Astrocyte of the cerebellum (primary cell): ENCODE measurements around the gene VAMP7.
"Not testable (repeated sequence)": the region's sequence is repeated elsewhere in the genome, so short reads cannot be mapped to it uniquely, and the experiment has no call there.

ENCODE experiments used
- DNase-seq: peaks from one replicate; pipeline ENCODE4 v3.0.0-alpha.2; 2011; ENCODE audit warnings: low read depth
- H3K4me3 ChIP-seq: 2 replicates; pipeline ENCODE4 v1.5.1; 2011; ENCODE audit warnings: mild to moderate bottlenecking, low read depth, low read length, moderate library complexity
- in situ Hi-C: cut with HindIII; loops from 2 replicates; pipeline ENCODE4 v1.10.0; 2017; ENCODE audit warnings: low sequenced_read_pairs
- TF ChIP-seq, protein P1 (sequence below): IDR thresholded peaks from 2 replicates; pipeline ENCODE4 v1.5.1; 2012; ENCODE audit warnings: low read length, low read depth, moderate library complexity, mild to moderate bottlenecking; ENCODE audit errors: missing control alignments

Gene VAMP7

DNA sequence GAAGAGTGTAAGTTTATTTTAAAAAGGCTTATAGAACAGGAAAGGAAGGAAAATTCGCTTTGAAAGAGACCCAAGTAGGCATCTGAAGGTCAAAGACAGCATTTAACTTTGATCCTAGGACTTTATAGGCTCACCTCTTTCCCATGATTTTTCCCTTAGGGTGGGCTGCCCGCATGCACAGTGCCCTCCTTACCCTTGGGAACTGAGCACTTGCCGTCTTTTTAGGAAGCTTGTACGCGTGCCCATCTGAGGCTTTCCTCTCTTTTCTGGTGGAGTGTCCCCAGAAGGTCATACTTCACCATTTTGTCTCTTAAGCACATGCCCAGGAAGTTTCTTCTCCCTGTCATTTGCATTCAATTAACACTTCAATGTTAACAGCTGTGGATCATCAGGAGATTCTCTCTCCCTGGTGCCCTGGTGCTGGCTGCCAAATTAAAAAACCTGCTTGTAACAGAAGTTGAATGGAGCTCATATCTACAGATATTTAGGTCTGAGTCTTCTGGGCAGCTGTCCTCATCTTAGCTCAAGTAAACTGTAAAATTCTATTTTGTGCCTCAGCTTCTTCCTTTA is 78.0 kb downstream of the VAMP7 start:
- DNase-seq: no peak
- H3K4me3 ChIP-seq: no peak overlapping the region
- TF ChIP-seq, protein P1, sequence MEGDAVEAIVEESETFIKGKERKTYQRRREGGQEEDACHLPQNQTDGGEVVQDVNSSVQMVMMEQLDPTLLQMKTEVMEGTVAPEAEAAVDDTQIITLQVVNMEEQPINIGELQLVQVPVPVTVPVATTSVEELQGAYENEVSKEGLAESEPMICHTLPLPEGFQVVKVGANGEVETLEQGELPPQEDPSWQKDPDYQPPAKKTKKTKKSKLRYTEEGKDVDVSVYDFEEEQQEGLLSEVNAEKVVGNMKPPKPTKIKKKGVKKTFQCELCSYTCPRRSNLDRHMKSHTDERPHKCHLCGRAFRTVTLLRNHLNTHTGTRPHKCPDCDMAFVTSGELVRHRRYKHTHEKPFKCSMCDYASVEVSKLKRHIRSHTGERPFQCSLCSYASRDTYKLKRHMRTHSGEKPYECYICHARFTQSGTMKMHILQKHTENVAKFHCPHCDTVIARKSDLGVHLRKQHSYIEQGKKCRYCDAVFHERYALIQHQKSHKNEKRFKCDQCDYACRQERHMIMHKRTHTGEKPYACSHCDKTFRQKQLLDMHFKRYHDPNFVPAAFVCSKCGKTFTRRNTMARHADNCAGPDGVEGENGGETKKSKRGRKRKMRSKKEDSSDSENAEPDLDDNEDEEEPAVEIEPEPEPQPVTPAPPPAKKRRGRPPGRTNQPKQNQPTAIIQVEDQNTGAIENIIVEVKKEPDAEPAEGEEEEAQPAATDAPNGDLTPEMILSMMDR: no peak
- in situ Hi-C loops: no loop called here

DNA sequence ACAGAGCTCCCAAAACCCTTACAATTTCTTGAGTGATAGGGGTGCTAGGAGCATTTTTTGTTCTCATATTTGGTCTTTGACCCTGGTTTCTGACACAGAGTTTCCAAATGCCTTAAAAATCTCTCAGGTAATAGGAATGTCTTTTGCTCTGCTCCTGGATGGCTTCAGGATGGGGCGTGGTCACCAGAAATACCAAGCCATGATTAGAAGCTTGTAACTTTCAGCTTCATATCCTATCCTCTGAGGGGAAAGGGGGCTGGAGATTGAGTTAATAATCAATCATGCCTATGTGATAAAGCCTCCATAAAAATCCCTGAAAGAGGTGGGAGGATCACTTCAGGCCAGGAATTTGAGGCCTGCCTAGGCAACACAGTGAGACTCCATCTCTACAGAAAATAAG is 81.8 kb downstream of the VAMP7 start:
- DNase-seq: no peak
- H3K4me3 ChIP-seq: no peak overlapping the region
- in situ Hi-C loops: no loop called here
- TF ChIP-seq, protein P1: no peak

DNA sequence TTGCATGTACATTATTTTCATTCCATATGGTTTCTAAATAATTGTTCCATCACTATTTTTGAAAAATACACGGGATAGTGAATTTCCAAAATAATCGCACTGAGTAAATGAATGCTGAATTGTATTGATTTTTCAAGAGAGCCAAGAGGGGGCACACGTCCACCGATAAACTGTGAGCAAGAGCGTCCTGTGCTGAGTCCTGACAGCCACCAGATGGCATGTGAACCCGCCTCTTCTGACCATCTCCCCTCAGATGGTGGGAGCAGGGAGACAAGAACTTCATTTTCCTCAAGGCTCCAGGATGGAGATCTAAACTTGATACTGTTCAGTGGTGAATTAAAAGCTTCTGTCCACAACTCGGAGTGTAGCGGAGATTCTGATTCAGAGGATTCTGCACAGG is 85.7 kb downstream of the VAMP7 start:
- in situ Hi-C loops: no loop called here
- DNase-seq: no peak
- TF ChIP-seq, protein P1: no peak
- no peak overlapping the region for H3K4me3 ChIP-seq

DNA sequence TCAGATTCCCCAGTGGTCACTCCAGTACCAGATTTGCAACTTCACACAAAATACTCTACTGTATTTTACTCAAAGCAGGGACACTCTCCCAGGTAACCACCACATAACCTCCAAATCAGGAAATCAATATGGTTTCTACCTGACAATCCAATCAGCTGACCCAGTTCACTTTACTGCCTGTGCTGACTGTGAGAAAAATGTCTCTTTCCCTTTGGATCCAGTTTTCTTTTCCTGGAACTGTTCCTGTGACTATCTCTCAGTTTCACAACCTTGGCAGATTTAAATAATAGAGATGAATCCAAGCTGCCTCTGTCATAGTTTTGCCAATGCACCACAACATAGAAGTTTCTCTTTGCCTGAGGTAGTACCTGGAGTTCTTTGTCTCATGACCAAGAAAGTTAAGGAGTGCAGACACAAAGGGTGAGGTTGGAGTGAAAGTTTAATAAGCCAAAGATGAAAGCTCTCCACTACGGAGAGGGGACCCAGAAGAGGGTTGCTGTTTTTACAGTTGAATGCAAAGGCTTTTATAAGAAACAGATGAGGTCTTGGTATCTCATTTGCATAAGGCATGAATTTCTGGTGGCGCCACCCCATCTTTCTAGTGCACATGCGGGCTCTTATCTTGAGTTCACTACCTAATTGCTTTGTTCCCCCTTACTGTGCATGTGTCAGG is 86.6 kb downstream of the VAMP7 start:
- no peak for DNase-seq
- in situ Hi-C loops: no loop called here
- TF ChIP-seq, protein P1: no peak

DNA sequence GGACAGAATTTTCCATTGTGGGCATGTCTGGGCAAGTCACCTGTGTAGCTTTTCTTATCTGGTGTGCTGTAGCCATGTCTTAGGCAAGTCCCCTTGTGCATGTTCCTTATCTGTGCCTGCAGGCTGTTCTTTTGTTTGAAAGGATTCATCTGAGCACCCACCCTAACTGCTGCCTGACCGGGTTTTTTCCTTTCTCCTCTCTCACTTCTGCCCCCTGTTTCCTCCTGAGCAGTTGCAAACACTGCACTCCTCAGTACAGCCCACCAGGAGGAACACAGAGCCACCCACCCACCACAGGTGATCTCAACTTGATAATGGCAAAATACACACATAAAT is 87.1 kb downstream of the VAMP7 start:
- TF ChIP-seq, protein P1: no peak
- no peak overlapping the region for H3K4me3 ChIP-seq
- in situ Hi-C loops: no loop called here
- no peak for DNase-seq

More for the DNA sequence above, 86.6 kb downstream of the VAMP7 start:
- H3K4me3 ChIP-seq: no peak overlapping the region

DNA sequence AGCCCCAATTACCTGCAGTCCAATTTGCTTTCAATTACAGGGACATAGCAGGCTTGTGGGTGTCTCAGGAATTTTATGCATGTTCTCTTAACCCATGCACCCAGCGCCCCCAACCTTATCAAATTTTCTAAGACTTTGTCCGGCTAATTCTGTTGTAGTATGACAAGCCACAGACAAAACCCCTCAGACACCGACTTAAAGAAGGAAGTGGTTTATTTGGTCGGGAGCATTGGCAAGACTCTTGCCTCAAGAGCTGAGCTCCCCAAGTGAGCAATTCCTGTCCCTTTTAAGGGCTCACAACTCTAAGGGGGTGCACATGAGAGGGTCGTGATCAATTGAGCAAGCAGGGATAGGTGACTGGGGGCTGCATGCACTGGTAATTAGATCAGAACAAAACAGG is 87.6 kb downstream of the VAMP7 start:
- in situ Hi-C loops: no loop called here
- DNase-seq: no peak
- H3K4me3 ChIP-seq: no peak overlapping the region

DNA sequence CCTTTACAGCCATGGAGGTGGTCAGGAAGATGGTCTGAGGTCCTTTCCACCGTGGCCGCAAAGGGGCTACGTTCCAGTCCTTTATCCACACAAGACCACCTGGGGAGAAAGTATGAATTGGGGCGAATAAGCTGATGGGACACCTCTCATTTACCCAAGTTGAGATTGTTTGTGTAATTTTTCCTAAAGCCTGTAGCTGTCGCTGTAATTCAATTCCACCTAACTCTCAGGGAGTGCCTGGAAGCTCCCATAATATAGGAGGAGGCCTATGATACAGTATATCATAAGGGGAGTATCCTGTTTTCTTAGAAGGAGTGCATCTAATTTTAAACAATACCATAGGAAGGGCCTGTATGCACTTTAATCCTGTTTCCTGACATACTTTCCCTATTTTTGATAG is 90.5 kb downstream of the VAMP7 start:
- DNase-seq, in situ Hi-C loops, H3K4me3 ChIP-seq: not testable (repeated sequence)

More for the DNA sequence above, 87.6 kb downstream of the VAMP7 start:
- TF ChIP-seq, protein P1: no peak

DNA sequence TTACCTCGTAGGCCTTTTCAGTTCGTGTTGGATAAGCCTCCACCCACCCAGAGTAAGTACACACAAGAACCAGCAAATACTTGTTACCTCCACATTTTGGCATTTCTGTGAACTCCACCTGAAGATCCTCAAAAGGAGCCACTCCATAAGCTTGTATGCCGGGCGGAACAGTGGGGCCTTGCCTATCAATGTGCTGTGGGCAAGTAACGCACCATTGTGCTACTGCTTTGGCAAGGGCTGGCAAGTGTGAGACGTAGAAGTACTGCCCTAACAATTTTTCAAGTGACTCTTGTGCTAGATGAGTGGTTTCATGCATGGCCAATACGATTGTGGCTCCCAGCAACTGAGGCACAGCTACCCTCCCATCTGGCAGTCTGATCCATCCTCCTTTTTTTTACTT is 91.1 kb downstream of the VAMP7 start:
- H3K4me3 ChIP-seq, DNase-seq, in situ Hi-C loops: not testable (repeated sequence)
